Naive thymus-derived CD4-positive, alpha-beta T cell (primary cell): ENCODE results near the gene NISCH. TPM values are rescaled to one million over a fixed set of nuclear protein-coding genes. Genes with fewer than 3 reads are reported as not detected.

Source experiments
- ATAC-seq: fragments of 150-1000 bp; cut with Tn5 transposase; 2 replicates; pipeline ENCODE4 v1.10.0; 2021; ENCODE audit warnings: mild to moderate bottlenecking, moderate library complexity
- CTCF ChIA-PET: fragments of 350-600 bp; sonication (Branson Sonifier 250); formaldehyde crosslinking; loops from one replicate; lab custom pipeline; 2021; ENCODE audit warnings: antibody characterized with exemption; lab: Charles Lee
- POLR2A ChIA-PET: fragments of 350-600 bp; sonication (Branson Sonifier 250); formaldehyde crosslinking; loops from one replicate; lab custom pipeline; 2021; ENCODE audit warnings: antibody characterized with exemption, inconsistent platforms; lab: Charles Lee
- DNase-seq, 9 donors: peaks; one replicate each; pipeline versions ENCODE4 v3.0.0 to v3.0.0-alpha.2; 2020 to 2022; ENCODE audit warnings: mixed read lengths in 1 of 9
- H3K27ac ChIP-seq: one replicate; pipeline ENCODE4 v1.7.0; 2013; ENCODE audit warnings: mild to moderate bottlenecking, low read depth, low read length, moderate library complexity
- H3K27me3 ChIP-seq, 2 donors: one replicate each; pipeline ENCODE4 v1.7.0; 2013; ENCODE audit warnings: low read length in 2 of 2, mild to moderate bottlenecking in 2 of 2, moderate library complexity in 2 of 2; ENCODE audit not compliant: control insufficient read depth in 2 of 2, insufficient read depth in 2 of 2
- H3K36me3 ChIP-seq, 3 experiments: 1 replicate in 2 of 3; 2 replicates in 1 of 3; pipeline ENCODE4 v1.7.0; 2013; ENCODE audit warnings: low read length in 3 of 3, mild to moderate bottlenecking in 3 of 3, moderate library complexity in 1 of 3; ENCODE audit not compliant: insufficient read depth in 3 of 3, control insufficient read depth in 2 of 3
- H3K4me1 ChIP-seq, 2 donors: one replicate each; pipeline ENCODE4 v1.7.0; 2013; ENCODE audit warnings: low read length in 2 of 2, mild to moderate bottlenecking in 2 of 2, moderate library complexity in 1 of 2; ENCODE audit not compliant: control insufficient read depth in 2 of 2, insufficient read depth in 2 of 2
- H3K4me3 ChIP-seq: 2 replicates; pipeline ENCODE4 v1.7.0; 2013; ENCODE audit warnings: mild to moderate bottlenecking, low read length
- H3K9me3 ChIP-seq, 3 experiments: 1 replicate in 2 of 3; 2 replicates in 1 of 3; pipeline ENCODE4 v1.7.0; 2013; ENCODE audit warnings: low read length in 3 of 3; ENCODE audit not compliant: control insufficient read depth in 2 of 3
- H3K27ac Mint-ChIP-seq, 9 donors: one replicate each; pipeline ENCODE4 v1.8.0; 2020 to 2022; ENCODE audit warnings: mixed read lengths in 9 of 9, mild to moderate bottlenecking in 8 of 9, moderate library complexity in 5 of 9, inconsistent platforms in 2 of 9
- H3K27me3 Mint-ChIP-seq, 5 donors: one replicate each; pipeline ENCODE4 v1.8.0; 2021 to 2022; ENCODE audit warnings: mixed read lengths in 5 of 5, mild to moderate bottlenecking in 1 of 5
- H3K36me3 Mint-ChIP-seq, 5 donors: one replicate each; pipeline ENCODE4 v1.8.0; 2020 to 2022; ENCODE audit warnings: mixed read lengths in 5 of 5, mild to moderate bottlenecking in 3 of 5, inconsistent platforms in 1 of 5
- H3K4me1 Mint-ChIP-seq, 7 donors: one replicate each; pipeline ENCODE4 v1.8.0; 2020 to 2022; ENCODE audit warnings: mixed read lengths in 7 of 7, mild to moderate bottlenecking in 3 of 7, inconsistent platforms in 1 of 7
- H3K4me3 Mint-ChIP-seq, 10 donors: one replicate each; pipeline ENCODE4 v1.8.0; 2020 to 2022; ENCODE audit warnings: mild to moderate bottlenecking in 10 of 10, mixed read lengths in 10 of 10, moderate library complexity in 6 of 10, inconsistent platforms in 2 of 10
- H3K9me3 Mint-ChIP-seq, 11 donors: one replicate each; pipeline ENCODE4 v1.8.0; 2020 to 2022; ENCODE audit warnings: mixed read lengths in 11 of 11, mild to moderate bottlenecking in 4 of 11, inconsistent platforms in 1 of 11, moderate library complexity in 1 of 11
- intact Hi-C, 2 donors: fragments of 100-400 bp; cut with micrococcal nuclease; formaldehyde crosslinking; loops; one replicate each; pipeline ENCODE4 v1.15.1; 2023
- polyA plus RNA-seq, 2 donors: library from polyadenylated mRNA; unstranded; fragments of 300-500 nt; fragmentation: Illumina TruSeq; gene quantifications; one replicate each; pipeline ENCODE4 v1.2.3, GENCODE V29; 2021
- total RNA-seq, 6 experiments: library from RNA in 5 of 6; stranded (reverse) in 5 of 6; gene quantifications; 1 replicate in 5 of 6; 2 replicates in 1 of 6; pipeline ENCODE4 v1.2.3 and lab custom pipeline; 2021 to 2026

Gene NISCH
- total and polyA plus RNA-seq, 7 experiments from 2014 or later: 21.4 to 210 (median 131) TPM

DNA sequence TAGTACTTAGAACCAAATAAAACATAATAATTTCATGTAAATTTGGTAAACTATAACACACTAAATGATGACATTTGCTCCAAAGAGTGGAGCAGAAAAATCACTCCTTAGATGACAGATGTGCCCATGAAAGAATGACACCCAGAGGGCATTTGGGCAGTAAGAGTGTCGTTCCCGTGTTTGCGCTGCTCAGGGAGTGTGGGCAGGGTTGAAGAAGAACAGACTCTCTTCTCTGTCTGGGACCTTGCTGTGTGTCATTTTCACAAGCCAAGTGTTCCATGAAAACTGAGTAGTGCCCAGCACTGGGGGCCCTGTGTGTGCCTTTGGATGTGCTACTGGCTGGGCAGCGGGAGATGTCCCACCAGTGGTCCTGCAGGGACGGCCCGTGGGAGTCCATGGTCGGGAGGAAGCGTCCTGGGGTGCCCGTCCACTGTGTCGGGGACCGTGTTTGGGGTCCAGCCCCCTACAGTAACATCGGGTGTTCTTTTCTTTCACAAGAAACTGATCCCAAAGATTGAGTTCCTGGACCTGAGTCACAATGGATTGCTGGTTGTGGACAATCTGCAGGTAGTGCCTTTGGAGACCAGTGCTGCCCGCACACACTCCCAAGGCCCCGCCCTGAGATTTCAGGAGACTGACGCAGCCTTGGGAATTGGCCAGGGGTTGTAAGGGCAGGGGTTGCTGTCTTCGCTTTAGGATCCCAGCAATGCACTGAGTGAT, 21.8 kb downstream of the NISCH start:
- Histone ChIP-seq H3K4me3 (no peak overlapping the region), H3K27me3 (no peaks in the 10 kb centered on the region), H3K4me1 (no peaks in the 10 kb centered on the region), H3K36me3 (peaks cover 7 to 95% (median 34%) of the 10 kb centered on the region in 3 experiments), H3K9me3 (no peaks in the 10 kb centered on the region), H3K27ac (no peak overlapping the region)
- ATAC-seq: no peak
- Mint-ChIP-seq H3K27ac (no peak overlapping the region), H3K27me3 (no peaks in the 10 kb centered on the region), H3K4me3 (no peak overlapping the region), H3K4me1 (peaks cover 0 to 3% (median 0%) of the 10 kb centered on the region in 7 donors), H3K36me3 (peaks cover 0 to 56% (median 8%) of the 10 kb centered on the region in 5 donors), H3K9me3 (no peaks in the 10 kb centered on the region)
- CTCF ChIA-PET: no interaction called here
- intact Hi-C loops: no loop called here
- POLR2A ChIA-PET: no interaction called here
- DNase-seq: no peak

DNA sequence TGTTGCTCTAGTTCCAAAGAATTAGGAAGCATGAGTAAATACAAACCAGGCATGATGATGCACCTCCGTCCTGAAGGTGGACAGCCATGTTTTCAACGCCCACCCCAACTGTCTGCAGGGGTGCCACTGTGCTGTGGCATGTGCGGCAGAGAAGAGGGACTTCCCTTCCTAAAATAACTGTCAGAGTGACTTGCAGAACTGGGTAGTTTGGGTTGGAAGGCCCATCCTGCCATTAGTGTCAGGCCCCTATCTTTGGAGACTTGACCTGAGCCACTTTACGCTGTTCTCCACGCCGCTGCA, 22.3 kb downstream of the NISCH start:
- no peaks in the 10 kb centered on the region for H3K27me3 ChIP-seq
- Mint-ChIP-seq H3K4me1 (peaks cover 0 to 3% (median 0%) of the 10 kb centered on the region in 7 donors), H3K27ac (peak overlapping the region in 1 of 9 donors; percentile 3), H3K4me3 (no peak overlapping the region), H3K9me3 (no peaks in the 10 kb centered on the region), H3K27me3 (no peaks in the 10 kb centered on the region), H3K36me3 (peaks cover 0 to 56% (median 8%) of the 10 kb centered on the region in 5 donors)
- CTCF ChIA-PET: no interaction called here
- no peaks in the 10 kb centered on the region for H3K9me3 ChIP-seq
- peaks cover 7 to 95% (median 32%) of the 10 kb centered on the region in 3 experiments for H3K36me3 ChIP-seq
- intact Hi-C loops: no loop called here
- POLR2A ChIA-PET: no interaction called here
- DNase-seq (no peak), ATAC-seq (no peak)
- H3K4me3 ChIP-seq: no peak overlapping the region
- no peaks in the 10 kb centered on the region for H3K4me1 ChIP-seq
- no peak overlapping the region for H3K27ac ChIP-seq

- Mint-ChIP-seq H3K9me3 (no peaks in the 10 kb centered on the region), H3K4me1 (peaks cover 0 to 3% (median 0%) of the 10 kb centered on the region in 7 donors), H3K27ac (peak overlapping the region in 1 of 9 donors; percentile 5), H3K27me3 (no peaks in the 10 kb centered on the region), H3K4me3 (no peak overlapping the region), H3K36me3 (peaks cover 0 to 43% (median 8%) of the 10 kb centered on the region in 5 donors)
- intact Hi-C loops: no loop called here
- Histone ChIP-seq H3K9me3 (no peaks in the 10 kb centered on the region), H3K4me1 (no peaks in the 10 kb centered on the region), H3K36me3 (peaks cover 7 to 90% (median 32%) of the 10 kb centered on the region in 3 experiments), H3K4me3 (no peak overlapping the region), H3K27me3 (no peaks in the 10 kb centered on the region), H3K27ac (no peak overlapping the region)
- DNase-seq: no peak
- ChIA-PET CTCF (no interaction called here), POLR2A (no interaction called here)
- no peak for ATAC-seq
Measured at GRCh38 chr3:52479037-52479876, 23.9 kb downstream of the NISCH start.

- ATAC-seq (no peak), DNase-seq (no peak)
- Mint-ChIP-seq H3K27me3 (no peaks in the 10 kb centered on the region), H3K4me1 (peaks cover 0 to 3% (median 0%) of the 10 kb centered on the region in 7 donors), H3K36me3 (peaks cover 0 to 39% (median 8%) of the 10 kb centered on the region in 5 donors), H3K4me3 (no peak overlapping the region), H3K27ac (no peak overlapping the region), H3K9me3 (no peaks in the 10 kb centered on the region)
- H3K9me3 ChIP-seq: no peaks in the 10 kb centered on the region
- CTCF ChIA-PET: interaction anchor here (0.9 kb wide), 1 partner anchor 9 kb away, joined by 3 read pairs; no protein-coding TSS in a partner anchor
- H3K4me1 ChIP-seq: no peaks in the 10 kb centered on the region
- intact Hi-C loops: no loop called here
- H3K27me3 ChIP-seq: no peaks in the 10 kb centered on the region
- POLR2A ChIA-PET: no interaction called here
- peaks cover 7 to 91% (median 29%) of the 10 kb centered on the region in 3 experiments for H3K36me3 ChIP-seq
- no peak overlapping the region for H3K27ac ChIP-seq
- no peak overlapping the region for H3K4me3 ChIP-seq
Measured at GRCh38 chr3:52479877-52480575, 24.6 kb downstream of the NISCH start.

- no peaks in the 10 kb centered on the region for H3K4me1 ChIP-seq
- H3K4me3 ChIP-seq: no peak overlapping the region
- ChIA-PET CTCF (interaction anchor here (0.9 kb wide), 1 partner anchor 8 kb away, joined by 3 read pairs; no protein-coding TSS in a partner anchor), POLR2A (no interaction called here)
- no peaks in the 10 kb centered on the region for H3K9me3 Mint-ChIP-seq
- no peaks in the 10 kb centered on the region for H3K9me3 ChIP-seq
- peaks cover 0 to 3% (median 0%) of the 10 kb centered on the region in 7 donors for H3K4me1 Mint-ChIP-seq
- no peak for DNase-seq
- H3K27me3 ChIP-seq: no peaks in the 10 kb centered on the region
- H3K27ac Mint-ChIP-seq: peak overlapping the region in 2 of 9 donors; percentile 17 to 36
- no peaks in the 10 kb centered on the region for H3K27me3 Mint-ChIP-seq
- H3K4me3 Mint-ChIP-seq: peak overlapping the region in 1 of 10 donors; percentile 3
- H3K36me3 Mint-ChIP-seq: peaks cover 0 to 36% (median 8%) of the 10 kb centered on the region in 5 donors
- no peak overlapping the region for H3K27ac ChIP-seq
- H3K36me3 ChIP-seq: peaks cover 7 to 91% (median 29%) of the 10 kb centered on the region in 3 experiments
- no peak for ATAC-seq
- intact Hi-C loops: no loop called here
Measured at GRCh38 chr3:52480768-52481715, 25.6 kb downstream of the NISCH start.
